ENCODE measurements around the gene HAPSTR1.

DNA sequence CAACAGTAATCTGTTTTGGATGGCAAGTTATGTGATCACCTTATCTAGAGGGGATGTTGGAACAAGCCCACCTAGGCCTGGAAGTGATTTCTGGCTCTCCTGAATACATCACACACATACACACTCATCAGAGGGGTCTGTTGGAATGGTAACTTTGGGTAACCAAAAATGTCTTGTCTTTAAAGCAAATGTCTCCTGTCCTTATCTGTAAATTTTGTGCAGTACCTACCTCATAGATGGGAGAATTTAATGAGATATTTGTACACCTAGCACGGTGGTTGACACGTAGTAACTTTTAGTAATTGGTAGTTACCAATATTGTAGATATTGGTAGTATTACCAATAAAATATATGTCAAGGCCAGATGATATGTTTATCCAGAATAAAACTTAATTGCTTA lies 24.7 kb downstream of the HAPSTR1 start:
- TF ChIP-seq, protein P1, sequence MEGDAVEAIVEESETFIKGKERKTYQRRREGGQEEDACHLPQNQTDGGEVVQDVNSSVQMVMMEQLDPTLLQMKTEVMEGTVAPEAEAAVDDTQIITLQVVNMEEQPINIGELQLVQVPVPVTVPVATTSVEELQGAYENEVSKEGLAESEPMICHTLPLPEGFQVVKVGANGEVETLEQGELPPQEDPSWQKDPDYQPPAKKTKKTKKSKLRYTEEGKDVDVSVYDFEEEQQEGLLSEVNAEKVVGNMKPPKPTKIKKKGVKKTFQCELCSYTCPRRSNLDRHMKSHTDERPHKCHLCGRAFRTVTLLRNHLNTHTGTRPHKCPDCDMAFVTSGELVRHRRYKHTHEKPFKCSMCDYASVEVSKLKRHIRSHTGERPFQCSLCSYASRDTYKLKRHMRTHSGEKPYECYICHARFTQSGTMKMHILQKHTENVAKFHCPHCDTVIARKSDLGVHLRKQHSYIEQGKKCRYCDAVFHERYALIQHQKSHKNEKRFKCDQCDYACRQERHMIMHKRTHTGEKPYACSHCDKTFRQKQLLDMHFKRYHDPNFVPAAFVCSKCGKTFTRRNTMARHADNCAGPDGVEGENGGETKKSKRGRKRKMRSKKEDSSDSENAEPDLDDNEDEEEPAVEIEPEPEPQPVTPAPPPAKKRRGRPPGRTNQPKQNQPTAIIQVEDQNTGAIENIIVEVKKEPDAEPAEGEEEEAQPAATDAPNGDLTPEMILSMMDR (IDR thresholded peaks at IDR 0.05): no peak
- TF ChIP-seq EP300 (IDR thresholded peaks at IDR 0.05) (no peak), POLR2A (IDR thresholded peaks at IDR 0.05) (no peak), POLR2AphosphoS5 (IDR thresholded peaks at IDR 0.05) (no peak)
